GM18520 (cell line): ENCODE measurements around the gene GUCY2C.

Experiments
- ATAC-seq: cut with Tn5 transposase; IDR thresholded peaks from one replicate; pipeline ENCODE4 v1.9.1; 2021; ENCODE audit not compliant: unreplicated experiment

The GUCY2C gene

GRCh38 chr12:14629832-14630710 lies 66.3 kb downstream of the GUCY2C start:
- no peak for ATAC-seq

GRCh38 chr12:14628771-14629170 lies 67.6 kb downstream of the GUCY2C start:
- no peak for ATAC-seq

GRCh38 chr12:14621826-14622225 lies 74.6 kb downstream of the GUCY2C start:
- peak; percentile 71 for ATAC-seq

- ATAC-seq = peak; percentile 68
These were observed 76.5 kb downstream of the GUCY2C start for GRCh38 chr12:14619741-14620501.

- no peak for ATAC-seq
These were observed 77.4 kb downstream of the GUCY2C start for GRCh38 chr12:14618983-14619382.

- ATAC-seq = peak; percentile 40
These were observed 81.7 kb downstream of the GUCY2C start for GRCh38 chr12:14614704-14615121.

GRCh38 chr12:14613718-14614117 lies 82.7 kb downstream of the GUCY2C start:
- ATAC-seq = peak; percentile 98

- ATAC-seq = no peak
These were observed 83.4 kb downstream of the GUCY2C start for GRCh38 chr12:14612898-14613445.

GRCh38 chr12:14612250-14612649 lies 84.1 kb downstream of the GUCY2C start:
- ATAC-seq = no peak

GRCh38 chr12:14611640-14612203 lies 84.7 kb downstream of the GUCY2C start:
- ATAC-seq = no peak

- no peak for ATAC-seq
These were observed 88.8 kb downstream of the GUCY2C start for GRCh38 chr12:14607568-14607967.

GRCh38 chr12:14605401-14605989 lies 90.9 kb downstream of the GUCY2C start:
- ATAC-seq = no peak

- ATAC-seq = no peak
These were observed 94.5 kb downstream of the GUCY2C start for GRCh38 chr12:14601692-14602478.

GRCh38 chr12:14597480-14597879 lies 98.9 kb downstream of the GUCY2C start:
- no peak for ATAC-seq

- ATAC-seq = no peak
These were observed 104.7 kb downstream of the GUCY2C start for GRCh38 chr12:14591719-14592118.

GRCh38 chr12:14589169-14590004 lies 107.0 kb downstream of the GUCY2C start:
- no peak for ATAC-seq

- ATAC-seq = no peak
These were observed 107.8 kb downstream of the GUCY2C start for GRCh38 chr12:14588571-14588970.

GRCh38 chr12:14578646-14579045 lies 117.8 kb downstream of the GUCY2C start:
- ATAC-seq = no peak

GRCh38 chr12:14577344-14577743 lies 119.1 kb downstream of the GUCY2C start:
- peak; percentile 85 for ATAC-seq
